Measurements from ENCODE around the gene MUC15.

GRCh38 chr11:26593691-26594090 lies 21.6 kb upstream of the MUC15 start:
- TF ChIP-seq CTCF (IDR thresholded peaks at IDR 0.05; ENCODE audit: extremely low read depth in 1 of 2, insufficient read depth in 1 of 2, low read depth in 1 of 2, low read length in 2 of 2) (no peak), EZH2 (IDR thresholded peaks at IDR 0.05; ENCODE audit: borderline replicate concordance, low read depth, low read length, severe bottlenecking) (no peak), POLR2A (IDR thresholded peaks at IDR 0.05; ENCODE audit: low read depth, low read length) (no peak)

Data from endothelial cell of umbilical vein (primary cell).